Esophagus muscularis mucosa (tissue), 3 donors: ENCODE measurements around the gene CD7.

ENCODE experiments used
- POLR2A ChIP-seq: fragments of 450-650 bp; IDR thresholded peaks from one replicate; pipeline ENCODE4 v1.6.1; 2017; ENCODE audit warnings: antibody characterized with exemption, moderate library complexity, mild to moderate bottlenecking, low read depth
- POLR2AphosphoS5 ChIP-seq, 2 donors: sonication (generic); formaldehyde crosslinking; IDR thresholded peaks; one replicate each; pipeline ENCODE4 v1.6.1; 2017; ENCODE audit warnings: antibody characterized with exemption in 2 of 2
- TF ChIP-seq, protein P1 (sequence below), 3 experiments: fragments of 200-600 bp in 2 of 3; fragments of 450-650 bp in 1 of 3; sonication (generic) in 2 of 3; IDR thresholded peaks; one replicate each; pipeline ENCODE4 v1.5.1; 2017 to 2019; ENCODE audit warnings: antibody characterized with exemption in 3 of 3, mild to moderate bottlenecking in 2 of 3, moderate library complexity in 1 of 3

DNA sequence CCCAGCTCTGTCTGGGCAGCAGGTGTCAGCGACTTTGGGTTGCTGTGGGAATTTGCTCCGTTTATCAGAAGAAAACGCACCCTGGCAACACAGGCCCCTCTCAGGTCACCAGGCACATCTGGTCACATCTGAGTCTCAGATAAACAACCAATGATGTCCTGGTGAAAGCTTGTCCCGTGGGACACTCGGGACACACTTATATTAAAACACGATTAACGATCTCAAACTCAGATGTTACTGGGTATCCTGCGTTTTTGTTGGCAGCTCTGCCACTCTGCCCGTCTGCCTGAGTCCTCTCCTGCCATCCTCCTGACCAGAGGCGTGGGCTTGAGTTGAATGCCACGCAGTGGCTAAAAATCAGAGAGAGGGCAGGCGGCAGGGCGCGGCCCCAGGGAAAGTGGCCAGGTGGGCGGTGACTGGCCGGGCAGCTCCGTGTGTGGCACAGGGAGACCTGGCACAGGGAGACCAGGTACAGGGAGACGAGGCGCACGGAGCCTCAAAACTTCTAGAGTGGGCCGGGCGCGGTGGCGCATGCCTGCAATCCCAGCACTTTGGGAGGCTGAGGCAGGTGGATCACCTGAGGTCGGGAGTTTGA is 14.0 kb upstream of the CD7 start:
- TF ChIP-seq, protein P1, sequence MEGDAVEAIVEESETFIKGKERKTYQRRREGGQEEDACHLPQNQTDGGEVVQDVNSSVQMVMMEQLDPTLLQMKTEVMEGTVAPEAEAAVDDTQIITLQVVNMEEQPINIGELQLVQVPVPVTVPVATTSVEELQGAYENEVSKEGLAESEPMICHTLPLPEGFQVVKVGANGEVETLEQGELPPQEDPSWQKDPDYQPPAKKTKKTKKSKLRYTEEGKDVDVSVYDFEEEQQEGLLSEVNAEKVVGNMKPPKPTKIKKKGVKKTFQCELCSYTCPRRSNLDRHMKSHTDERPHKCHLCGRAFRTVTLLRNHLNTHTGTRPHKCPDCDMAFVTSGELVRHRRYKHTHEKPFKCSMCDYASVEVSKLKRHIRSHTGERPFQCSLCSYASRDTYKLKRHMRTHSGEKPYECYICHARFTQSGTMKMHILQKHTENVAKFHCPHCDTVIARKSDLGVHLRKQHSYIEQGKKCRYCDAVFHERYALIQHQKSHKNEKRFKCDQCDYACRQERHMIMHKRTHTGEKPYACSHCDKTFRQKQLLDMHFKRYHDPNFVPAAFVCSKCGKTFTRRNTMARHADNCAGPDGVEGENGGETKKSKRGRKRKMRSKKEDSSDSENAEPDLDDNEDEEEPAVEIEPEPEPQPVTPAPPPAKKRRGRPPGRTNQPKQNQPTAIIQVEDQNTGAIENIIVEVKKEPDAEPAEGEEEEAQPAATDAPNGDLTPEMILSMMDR (IDR thresholded peaks at IDR 0.05): no peak
- TF ChIP-seq POLR2A: no peak
- TF ChIP-seq POLR2AphosphoS5 (IDR thresholded peaks at IDR 0.05): no peak
